GM23248 (cell line): ENCODE data around the gene CSRNP2. TPM values are rescaled to one million over a fixed set of nuclear protein-coding genes. Genes with fewer than 3 reads are reported as not detected.

ENCODE experiments used
- DNase-seq: peaks from one replicate; pipeline ENCODE4 v3.0.0-alpha.2; 2015
- H2AFZ ChIP-seq: fragments of 200-600 bp; sonication (generic); 2 replicates; pipeline ENCODE4 v1.6.1; 2016; ENCODE audit warnings: antibody characterized with exemption
- H3F3A ChIP-seq: fragments of 200-600 bp; sonication (generic); 2 replicates; pipeline ENCODE4 v1.6.1; 2016; ENCODE audit warnings: mild to moderate bottlenecking, antibody characterized with exemption, mixed run types; ENCODE audit not compliant: insufficient read depth
- H3K27ac ChIP-seq: fragments of 200-600 bp; sonication (generic); 2 replicates; pipeline ENCODE4 v1.5.1; 2016; ENCODE audit warnings: mild to moderate bottlenecking
- H3K27me3 ChIP-seq: fragments of 200-600 bp; sonication (generic); replicated peaks from 2 replicates; pipeline ENCODE4 v1.6.1; 2016; ENCODE audit warnings: mild to moderate bottlenecking; ENCODE audit not compliant: insufficient read depth
- H3K36me3 ChIP-seq: fragments of 200-600 bp; sonication (generic); 2 replicates; pipeline ENCODE4 v1.6.1; 2016; ENCODE audit warnings: low read depth, mild to moderate bottlenecking
- H3K4me1 ChIP-seq: fragments of 200-600 bp; sonication (generic); 2 replicates; pipeline ENCODE4 v1.6.1; 2016; ENCODE audit warnings: mild to moderate bottlenecking; ENCODE audit not compliant: insufficient read depth
- H3K4me2 ChIP-seq: fragments of 200-600 bp; sonication (generic); one replicate; pipeline ENCODE4 v1.6.1; 2016; ENCODE audit warnings: mild to moderate bottlenecking; ENCODE audit not compliant: unreplicated experiment
- H3K4me3 ChIP-seq: fragments of 200-600 bp; sonication (generic); 2 replicates; pipeline ENCODE4 v1.5.1; 2016; ENCODE audit warnings: mild to moderate bottlenecking
- H3K79me2 ChIP-seq: fragments of 200-600 bp; sonication (generic); 2 replicates; pipeline ENCODE4 v1.6.1; 2016; ENCODE audit warnings: mild to moderate bottlenecking; ENCODE audit not compliant: insufficient read depth
- H3K9ac ChIP-seq: fragments of 200-600 bp; sonication (generic); 2 replicates; pipeline ENCODE4 v1.6.1; 2016; ENCODE audit warnings: mild to moderate bottlenecking
- H3K9me2 ChIP-seq: fragments of 200-600 bp; sonication (generic); 2 replicates; pipeline ENCODE4 v1.6.1; 2016; ENCODE audit warnings: mixed run types, mild to moderate bottlenecking, moderate library complexity; ENCODE audit not compliant: insufficient read depth
- H3K9me3 ChIP-seq: fragments of 200-600 bp; sonication (generic); one replicate; pipeline ENCODE4 v1.6.1; 2017; ENCODE audit warnings: low read depth
- H4K20me1 ChIP-seq: fragments of 200-600 bp; sonication (generic); 2 replicates; pipeline ENCODE4 v1.6.0; 2016; ENCODE audit not compliant: insufficient read depth
- EZH2 ChIP-seq: fragments of 200-600 bp; sonication (generic); IDR thresholded peaks from 2 replicates; pipeline ENCODE4 v1.6.1; 2018; ENCODE audit warnings: antibody characterized with exemption, mild to moderate bottlenecking; ENCODE audit not compliant: insufficient read depth, poor library complexity, severe bottlenecking
- EZH2phosphoT487 ChIP-seq: fragments of 200-600 bp; sonication (generic); IDR thresholded peaks from 2 replicates; pipeline ENCODE4 v1.6.1; 2018; ENCODE audit warnings: antibody characterized with exemption, moderate library complexity, mild to moderate bottlenecking, low read depth; ENCODE audit not compliant: insufficient read depth
- WGBS, 2 experiments: methylation state at CpG; one replicate each; pipeline ENCODE4 v1.1.6; 2015 to 2017; ENCODE audit warnings: low lambda C conversion rate in 2 of 2, low coverage in 1 of 2; ENCODE audit errors: missing lambda C conversion rate in 2 of 2; 5-methylcytosine and 5-hydroxymethylcytosine counted together
- in situ Hi-C: fragments of 300-500 bp; cut with MboI; formaldehyde crosslinking; loops from 2 replicates; pipeline ENCODE4 v1.15.0; 2020
- polyA plus RNA-seq: library from polyadenylated mRNA; unstranded; fragments of >200 nt; fragmentation: Nextera tagmentation; extraction: Ambion mirVana; gene quantifications from 2 replicates; pipeline ENCODE4 v1.2.1, GENCODE V29; 2016
- total RNA-seq: library from RNA; depleted of rRNA; stranded (reverse); fragments of >200 nt; shearing (Covaris generic); gene quantifications from 2 replicates; pipeline ENCODE4 v1.2.3, GENCODE V29; 2014

Gene CSRNP2
- total and polyA plus RNA-seq, 2 experiments from 2014 or later, result 15.1 to 22.0 TPM

DNA sequence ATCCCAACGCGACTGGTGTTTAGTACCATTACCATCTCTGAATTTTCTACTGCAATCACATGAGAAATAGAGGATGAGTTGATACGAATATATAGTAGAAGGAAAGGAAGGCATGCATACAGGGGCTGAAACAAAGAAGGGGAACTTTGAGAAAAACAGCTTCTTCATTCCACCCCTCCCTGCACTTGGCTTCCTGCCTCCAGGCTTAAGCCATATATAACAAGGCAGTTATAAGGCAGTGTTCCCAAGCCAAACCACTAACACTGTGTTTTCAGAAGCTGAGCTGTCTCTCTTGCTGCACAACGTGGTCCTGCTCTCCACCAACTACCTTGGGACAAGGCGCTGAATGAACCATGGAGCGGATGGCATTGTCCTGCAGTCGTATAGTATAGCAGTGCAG lies 24.3 kb downstream of the CSRNP2 start:
- Histone ChIP-seq H3K27ac (no peak overlapping the region), H3K4me1 (no peaks in the 10 kb centered on the region), H3K9me2 (no peaks in the 10 kb centered on the region), H3K79me2 (no peaks in the 10 kb centered on the region), H2AFZ (no peak overlapping the region), H3F3A (peaks cover 50% of the 10 kb centered on the region), H3K9ac (no peak overlapping the region), H3K27me3 (no peaks in the 10 kb centered on the region), H3K36me3 (peaks cover 54% of the 10 kb centered on the region), H4K20me1 (no peaks in the 10 kb centered on the region), H3K9me3 (no peaks in the 10 kb centered on the region), H3K4me2 (no peak overlapping the region), H3K4me3 (no peak overlapping the region)
- TF ChIP-seq EZH2phosphoT487, result no peak
- no peak for TF ChIP-seq EZH2
- in situ Hi-C loops, result no loop called here
- no peak for DNase-seq
- WGBS, 2 experiments, result 77 to 80% methylated on average over 7 of the region's 7 CpGs

DNA sequence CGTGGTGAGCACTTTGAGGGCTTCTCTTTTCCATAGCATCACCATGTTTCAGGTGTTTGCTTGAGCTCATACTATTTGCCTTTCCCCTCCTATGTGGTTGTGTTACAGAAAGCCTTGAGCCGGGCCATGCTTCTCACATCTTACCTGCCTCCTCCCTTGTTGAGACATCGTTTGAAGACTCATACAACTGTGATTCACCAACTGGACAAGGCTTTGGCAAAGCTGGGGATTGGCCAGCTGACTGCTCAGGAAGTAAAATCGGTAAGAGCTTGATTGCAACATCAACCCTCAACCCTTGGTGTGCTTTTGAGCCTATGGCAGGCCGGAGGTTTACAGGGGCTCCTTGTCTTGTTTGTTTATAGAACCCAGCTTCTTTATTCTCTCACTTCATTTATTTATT lies 27.2 kb downstream of the CSRNP2 start:
- no peak overlapping the region for H3K27ac ChIP-seq
- TF ChIP-seq EZH2phosphoT487 (no peak), EZH2 (no peak)
- peaks cover 35% of the 10 kb centered on the region; the same call in 1 of the 2 replicates for H3F3A ChIP-seq
- no peak overlapping the region for H3K4me2 ChIP-seq
- no peaks in the 10 kb centered on the region for H4K20me1 ChIP-seq
- no peaks in the 10 kb centered on the region for H3K4me1 ChIP-seq
- in situ Hi-C loops, result no loop called here
- no peaks in the 10 kb centered on the region for H3K27me3 ChIP-seq
- no peak overlapping the region for H2AFZ ChIP-seq
- no peak overlapping the region for H3K9ac ChIP-seq
- no peaks in the 10 kb centered on the region for H3K79me2 ChIP-seq
- WGBS, 2 experiments, result 28 to 35% methylated on average over 5 of the region's 5 CpGs
- peak; percentile 93 for DNase-seq
- no peak overlapping the region for H3K4me3 ChIP-seq
- H3K9me2 ChIP-seq, result no peaks in the 10 kb centered on the region
- no peaks in the 10 kb centered on the region for H3K9me3 ChIP-seq
- peaks cover 39% of the 10 kb centered on the region for H3K36me3 ChIP-seq

DNA sequence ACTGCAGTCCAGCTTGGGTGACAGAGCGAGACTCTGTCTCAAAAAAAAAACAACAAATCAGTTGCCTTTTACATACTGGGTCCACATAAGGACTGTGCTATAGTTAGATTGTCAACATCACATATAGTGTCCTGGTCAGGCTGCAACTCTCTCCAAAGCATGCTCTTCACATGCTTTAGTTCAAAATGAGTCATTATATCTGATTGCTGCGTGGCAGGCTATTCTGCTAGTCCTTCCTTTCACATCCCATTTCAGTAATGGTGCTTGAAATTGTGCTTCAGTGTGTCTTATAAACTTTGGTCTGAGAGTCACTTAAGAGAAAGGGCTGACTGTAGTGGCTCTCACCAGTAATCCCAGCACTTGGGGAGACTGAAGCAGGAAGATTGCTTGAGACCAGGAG lies 28.3 kb downstream of the CSRNP2 start:
- Histone ChIP-seq H3K9me3 (no peaks in the 10 kb centered on the region), H3K4me3 (no peak overlapping the region)
- DNase-seq, result no peak

DNA sequence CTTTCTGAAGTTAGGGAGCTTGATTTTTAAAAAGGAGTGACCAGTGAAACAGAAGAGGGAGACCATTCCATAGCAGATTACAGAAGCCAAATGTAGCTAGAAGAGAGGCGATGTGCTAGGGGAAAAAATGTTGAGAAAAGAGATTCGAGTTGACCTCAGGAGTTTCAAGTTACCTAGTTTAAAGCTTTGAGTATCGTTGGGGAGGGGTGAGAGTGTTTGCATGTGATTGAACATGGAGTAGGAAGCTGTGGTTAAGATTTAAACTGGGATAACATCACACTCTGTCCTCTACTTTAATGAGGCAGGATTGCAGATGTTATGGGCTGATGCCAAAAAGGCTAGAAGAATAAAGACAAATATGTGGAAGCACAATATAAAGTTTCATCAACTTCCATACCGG lies 31.6 kb downstream of the CSRNP2 start:
- no peak for DNase-seq
- Histone ChIP-seq H3K9ac (no peak overlapping the region), H2AFZ (no peak overlapping the region), H3K4me2 (no peak overlapping the region), H3K36me3 (peaks cover 23% of the 10 kb centered on the region), H3K9me2 (no peaks in the 10 kb centered on the region), H4K20me1 (no peaks in the 10 kb centered on the region), H3F3A (peaks cover 18% of the 10 kb centered on the region; the same call in 1 of the 2 replicates), H3K27ac (no peak overlapping the region), H3K79me2 (peaks cover 31% of the 10 kb centered on the region), H3K4me3 (no peak overlapping the region), H3K27me3 (no peaks in the 10 kb centered on the region), H3K4me1 (peaks cover 20% of the 10 kb centered on the region), H3K9me3 (no peaks in the 10 kb centered on the region)
- in situ Hi-C loops, result no loop called here
- no peak for TF ChIP-seq EZH2
- TF ChIP-seq EZH2phosphoT487, result no peak
- WGBS, 2 experiments, result 75 to 79% methylated on average over 4 of the region's 4 CpGs

More for the DNA sequence above, 28.3 kb downstream of the CSRNP2 start:
- TF ChIP-seq EZH2phosphoT487 (no peak), EZH2 (no peak)
- Histone ChIP-seq H3K27me3 (no peaks in the 10 kb centered on the region), H4K20me1 (no peaks in the 10 kb centered on the region), H3K9me2 (no peaks in the 10 kb centered on the region), H3K4me2 (no peak overlapping the region), H2AFZ (no peak overlapping the region), H3F3A (peaks cover 29% of the 10 kb centered on the region; the same call in 1 of the 2 replicates), H3K79me2 (peaks cover 12% of the 10 kb centered on the region), H3K4me1 (no peaks in the 10 kb centered on the region), H3K36me3 (peaks cover 35% of the 10 kb centered on the region), H3K9ac (no peak overlapping the region), H3K27ac (no peak overlapping the region)
- WGBS, 2 experiments, result 92 to 95% methylated on average over 1 to 2 of the region's 2 CpGs
- in situ Hi-C loops, result no loop called here
